Lung (tissue), 12 donors: ENCODE data around the gene EXD2. TPM values are rescaled to one million over a fixed set of nuclear protein-coding genes. Genes with fewer than 3 reads are reported as not detected.

Experiments used
- ATAC-seq: fragments of 200-7000 bp; cut with Tn5 transposase; one replicate; pipeline ENCODE4 v1.9.1; 2020; ENCODE audit warnings: moderate number of reproducible peaks; ENCODE audit not compliant: insufficient read depth, low FRiP score
- DNase-seq, 3 donors: peaks; one replicate each; pipeline ENCODE4 v3.0.0-alpha.2; 2013 to 2017
- H3K27ac ChIP-seq, 2 donors: one replicate each; pipeline ENCODE4 v1.5.1; 2013; ENCODE audit warnings: mild to moderate bottlenecking in 2 of 2, moderate library complexity in 2 of 2, control low read depth in 1 of 2, inconsistent platforms in 1 of 2, low read depth in 1 of 2, low read length in 1 of 2
- H3K27me3 ChIP-seq, 3 donors: one replicate each; pipeline ENCODE4 v1.5.1; 2013; ENCODE audit warnings: low read length in 2 of 3; ENCODE audit not compliant: control insufficient read depth in 3 of 3, insufficient read depth in 3 of 3
- H3K36me3 ChIP-seq, 4 donors: one replicate each; pipeline ENCODE4 v1.5.1; 2013; ENCODE audit warnings: low read length in 4 of 4, mild to moderate bottlenecking in 1 of 4, moderate library complexity in 1 of 4; ENCODE audit not compliant: control insufficient read depth in 4 of 4, insufficient read depth in 4 of 4
- H3K4me1 ChIP-seq, 5 donors: one replicate each; pipeline ENCODE4 v1.5.1; 2013; ENCODE audit warnings: low read length in 5 of 5, mild to moderate bottlenecking in 2 of 5, moderate library complexity in 1 of 5; ENCODE audit not compliant: control insufficient read depth in 5 of 5, insufficient read depth in 5 of 5
- H3K4me3 ChIP-seq: one replicate; pipeline ENCODE4 v1.5.1; 2013; ENCODE audit warnings: mild to moderate bottlenecking, control low read depth, moderate library complexity
- H3K9ac ChIP-seq, 2 donors: one replicate each; pipeline ENCODE4 v1.5.1; 2013; ENCODE audit warnings: low read length in 2 of 2, control low read depth in 1 of 2; ENCODE audit not compliant: insufficient read depth in 1 of 2
- H3K9me3 ChIP-seq, 4 donors: one replicate each; pipeline ENCODE4 v1.5.1; 2013; ENCODE audit warnings: low read length in 3 of 4, mild to moderate bottlenecking in 1 of 4, moderate library complexity in 1 of 4; ENCODE audit not compliant: control insufficient read depth in 4 of 4, insufficient read depth in 3 of 4
- WGBS, 2 donors: extraction: QIAGEN DNeasy Blood & Tissue Kit; methylation state at CpG; one replicate each; pipeline ENCODE4 v1.1.7; 2013; 5-methylcytosine and 5-hydroxymethylcytosine counted together
- polyA plus RNA-seq, 2 donors: library from polyadenylated mRNA; stranded (reverse); fragments of 200-250 nt; gene quantifications; one replicate each; pipeline ENCODE4 v1.2.1, GENCODE V29; 2013
- total RNA-seq, 2 donors: library from RNA; depleted of rRNA in 1 of 2; stranded (reverse); fragments of >200 nt in 1 of 2; gene quantifications; one replicate each; pipeline ENCODE4 v1.2.1, GENCODE V29; 2014 to 2021
- TF ChIP-seq, protein P1 (sequence below): IDR thresholded peaks from 2 replicates; pipeline ENCODE4 v1.5.1; 2012; ENCODE audit warnings: mild to moderate bottlenecking; ENCODE audit errors: control extremely low read depth, extremely low read depth
- donor health status: control.
- donor health status: control.
- donor health status: Bipolar disorder and iron deficiency.
- donor health status: healthy.
- donor health status: DM: yes; HTN: yes; CAD: no.

EXD2 gene
- total and polyA plus RNA-seq, 4 donors = 9.0 to 25.7 (median 14.8) TPM

DNA sequence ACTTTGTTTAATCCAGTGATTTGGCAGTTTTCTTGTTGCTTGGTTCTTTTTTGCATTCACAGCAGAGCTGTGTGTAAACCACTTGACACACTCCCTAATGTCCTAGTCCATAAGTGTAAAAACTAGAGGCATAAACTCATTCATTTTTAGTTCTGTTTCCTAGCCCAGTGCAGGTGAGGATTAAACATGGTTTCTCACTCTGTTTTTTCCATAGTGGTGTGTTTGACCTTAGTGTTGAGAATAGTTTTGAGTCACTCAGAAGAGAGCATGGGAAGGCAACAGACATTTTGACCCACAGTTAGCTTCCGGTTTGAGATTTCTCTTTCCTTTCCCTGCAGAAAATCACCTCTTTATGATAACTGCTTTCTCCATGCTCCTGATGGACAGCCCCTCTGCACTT lies 44.4 kb downstream of the EXD2 start:
- no peak overlapping the region for H3K4me3 ChIP-seq
- TF ChIP-seq, protein P1, sequence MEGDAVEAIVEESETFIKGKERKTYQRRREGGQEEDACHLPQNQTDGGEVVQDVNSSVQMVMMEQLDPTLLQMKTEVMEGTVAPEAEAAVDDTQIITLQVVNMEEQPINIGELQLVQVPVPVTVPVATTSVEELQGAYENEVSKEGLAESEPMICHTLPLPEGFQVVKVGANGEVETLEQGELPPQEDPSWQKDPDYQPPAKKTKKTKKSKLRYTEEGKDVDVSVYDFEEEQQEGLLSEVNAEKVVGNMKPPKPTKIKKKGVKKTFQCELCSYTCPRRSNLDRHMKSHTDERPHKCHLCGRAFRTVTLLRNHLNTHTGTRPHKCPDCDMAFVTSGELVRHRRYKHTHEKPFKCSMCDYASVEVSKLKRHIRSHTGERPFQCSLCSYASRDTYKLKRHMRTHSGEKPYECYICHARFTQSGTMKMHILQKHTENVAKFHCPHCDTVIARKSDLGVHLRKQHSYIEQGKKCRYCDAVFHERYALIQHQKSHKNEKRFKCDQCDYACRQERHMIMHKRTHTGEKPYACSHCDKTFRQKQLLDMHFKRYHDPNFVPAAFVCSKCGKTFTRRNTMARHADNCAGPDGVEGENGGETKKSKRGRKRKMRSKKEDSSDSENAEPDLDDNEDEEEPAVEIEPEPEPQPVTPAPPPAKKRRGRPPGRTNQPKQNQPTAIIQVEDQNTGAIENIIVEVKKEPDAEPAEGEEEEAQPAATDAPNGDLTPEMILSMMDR = no peak
- peaks cover 15 to 39% (median 34%) of the 10 kb centered on the region in 4 donors for H3K36me3 ChIP-seq
- no peaks in the 10 kb centered on the region for H3K9me3 ChIP-seq
- DNase-seq (no peak), ATAC-seq (no peak)
- no peak overlapping the region for H3K27ac ChIP-seq
- H3K9ac ChIP-seq = no peak overlapping the region
- H3K27me3 ChIP-seq = no peaks in the 10 kb centered on the region
- WGBS, 2 donors = 97 to 100% methylated on average over 1 of the region's 1 CpG
- H3K4me1 ChIP-seq = peaks cover 0 to 3% (median 0%) of the 10 kb centered on the region in 5 donors

DNA sequence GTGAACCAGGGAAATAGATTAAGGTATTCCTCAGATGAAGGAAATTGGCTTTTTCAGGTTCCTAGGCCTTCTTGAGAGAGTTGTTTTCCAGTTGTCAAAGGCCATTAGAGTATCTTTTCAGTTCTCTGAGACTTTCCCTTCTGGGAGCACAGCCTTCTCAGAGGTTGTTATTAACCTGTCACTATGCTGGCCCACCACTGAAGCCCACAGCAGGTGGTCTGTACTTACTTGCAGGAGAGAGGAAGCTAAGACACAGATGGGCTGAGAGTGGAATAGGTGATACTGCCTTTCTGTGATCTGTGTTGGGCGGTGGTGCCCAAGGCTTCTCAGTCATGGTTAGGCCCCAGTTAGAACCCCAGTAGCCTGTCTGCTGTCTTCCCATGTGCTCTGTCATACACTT lies 45.8 kb downstream of the EXD2 start:
- 100% methylated on average over 1 of the region's 1 CpG for WGBS, 2 donors
- peaks cover 13 to 43% (median 36%) of the 10 kb centered on the region in 4 donors for H3K36me3 ChIP-seq
- TF ChIP-seq, protein P1 = no peak

DNA sequence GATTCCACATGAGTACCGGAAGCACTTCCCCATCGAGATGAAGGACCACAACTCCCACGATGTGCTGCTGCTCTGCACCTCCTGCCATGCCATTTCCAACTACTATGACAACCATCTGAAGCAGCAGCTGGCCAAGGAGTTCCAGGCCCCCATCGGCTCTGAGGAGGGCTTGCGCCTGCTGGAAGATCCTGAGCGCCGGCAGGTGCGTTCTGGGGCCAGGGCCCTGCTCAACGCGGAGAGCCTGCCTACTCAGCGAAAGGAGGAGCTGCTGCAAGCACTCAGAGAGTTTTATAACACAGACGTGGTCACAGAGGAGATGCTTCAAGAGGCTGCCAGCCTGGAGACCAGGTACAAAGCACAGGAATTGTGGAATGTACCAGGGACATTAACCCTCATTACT lies 46.3 kb downstream of the EXD2 start:
- H3K27ac ChIP-seq = no peak overlapping the region
- no peak overlapping the region for H3K4me3 ChIP-seq
- ATAC-seq = no peak
- H3K36me3 ChIP-seq = peaks cover 12 to 42% (median 34%) of the 10 kb centered on the region in 4 donors
- TF ChIP-seq, protein P1 = no peak
- H3K9ac ChIP-seq = no peak overlapping the region
- H3K9me3 ChIP-seq = no peaks in the 10 kb centered on the region
- no peaks in the 10 kb centered on the region for H3K27me3 ChIP-seq
- no peaks in the 10 kb centered on the region for H3K4me1 ChIP-seq
- 92% methylated on average over 12 of the region's 12 CpGs for WGBS, 2 donors
- no peak for DNase-seq

More for the DNA sequence above, 45.8 kb downstream of the EXD2 start:
- no peak for ATAC-seq
- H3K27ac ChIP-seq = no peak overlapping the region
- H3K27me3 ChIP-seq = no peaks in the 10 kb centered on the region
- no peak overlapping the region for H3K4me3 ChIP-seq
- no peaks in the 10 kb centered on the region for H3K9me3 ChIP-seq
- no peak overlapping the region for H3K9ac ChIP-seq
- DNase-seq = no peak
- no peaks in the 10 kb centered on the region for H3K4me1 ChIP-seq

DNA sequence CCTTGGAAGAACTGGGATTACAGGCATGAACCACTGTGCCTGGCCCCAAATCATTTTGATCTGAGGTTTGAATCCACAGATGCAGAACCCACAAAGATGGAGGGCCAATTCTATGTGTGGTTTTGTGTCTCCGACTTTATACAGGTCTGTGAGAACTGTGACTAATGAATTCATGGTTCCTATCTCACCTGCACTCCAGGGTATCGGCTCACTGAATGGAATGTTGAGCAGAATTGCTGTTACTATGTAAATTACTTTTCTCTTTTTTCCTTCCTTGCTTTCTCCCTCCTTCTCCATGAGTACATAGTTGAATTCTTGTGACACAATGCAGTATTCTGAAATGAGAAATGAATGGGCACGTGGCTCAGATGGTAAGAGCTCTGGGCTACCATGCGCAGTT lies 47.6 kb downstream of the EXD2 start:
- WGBS, 2 donors = 92 to 93% methylated on average over 4 of the region's 4 CpGs
- no peak overlapping the region for H3K4me3 ChIP-seq
- H3K27me3 ChIP-seq = no peaks in the 10 kb centered on the region
- DNase-seq = no peak
- no peaks in the 10 kb centered on the region for H3K4me1 ChIP-seq
- peaks cover 12 to 42% (median 34%) of the 10 kb centered on the region in 4 donors for H3K36me3 ChIP-seq
- H3K9ac ChIP-seq = no peak overlapping the region
- ATAC-seq = no peak
- no peak overlapping the region for H3K27ac ChIP-seq
- TF ChIP-seq, protein P1 = no peak
- no peaks in the 10 kb centered on the region for H3K9me3 ChIP-seq
